Left cardiac atrium (tissue), 4 donors: ENCODE results near the gene SNX25. TPM values are rescaled to one million over a fixed set of nuclear protein-coding genes. Genes with fewer than 3 reads are reported as not detected.

Experiments used
- ATAC-seq, 2 donors: fragments of 200-7000 bp; cut with Tn5 transposase; one replicate each; pipeline ENCODE4 v1.9.1; 2020; ENCODE audit warnings: mild to moderate bottlenecking in 2 of 2, moderate library complexity in 2 of 2
- DNase-seq: peaks from one replicate; pipeline ENCODE4 v3.0.0-alpha.2; 2020
- intact Hi-C, 2 donors: fragments of 100-400 bp; cut with DNase I; formaldehyde crosslinking; loops; one replicate each; pipeline versions ENCODE4 v1.14.1 to v1.15.1; 2022 to 2023
- total RNA-seq, 2 donors: library from RNA; stranded (reverse); fragmentation: NEBNext Ultra II Directional; extraction: Animal tissue kit (Norgen Biotek cat#: 25700); gene quantifications; one replicate each; pipeline ENCODE4 v1.2.1, GENCODE V29; 2021
- donor health status: DM: no; HTN: yes; CAD: no.
- donor health status: DM: no; HTN: yes; CAD: no; lungs with severe emphysema.
- donor health status: DM: yes; HTN: yes; CAD: no.
- donor health status: Dilated cardiomyopathy.

SNX25 gene
- total RNA-seq, 2 donors from 2014 or later = 15.4 to 16.6 TPM

- ATAC-seq = peak in 1 of 2 donors; percentile 35
- intact Hi-C loops = no loop called here
Measured at GRCh38 chr4:185411849-185412248, 202.5 kb downstream of the SNX25 start.

GRCh38 chr4:185412412-185412811 is 203.0 kb downstream of the SNX25 start:
- intact Hi-C loops = no loop called here
- DNase-seq = no peak
- ATAC-seq = no peak

More at GRCh38 chr4:185411849-185412248, 202.5 kb downstream of the SNX25 start:
- no peak for DNase-seq

Other genes starting within 250 kb of the SNX25 start
- gene HELT, start 191.1 kb upstream of the SNX25 start, total RNA-seq = not detected
- 1,000 to 10,000 TPM; 1,198 to 1,507 TPM for gene SLC25A4, start 66.3 kb upstream of the SNX25 start, total RNA-seq
- gene CFAP97, start 5.6 kb upstream of the SNX25 start, total RNA-seq = 10 to 100 TPM; 16.8 to 25.9 TPM
- gene LRP2BP, start 186.3 kb downstream of the SNX25 start, total RNA-seq = 1 to 10 TPM; 1.7 to 1.9 TPM
- gene ANKRD37, start 187.2 kb downstream of the SNX25 start, total RNA-seq = 10 to 100 TPM; 12.4 TPM
- gene UFSP2, start 216.4 kb downstream of the SNX25 start, total RNA-seq = 10 to 100 TPM; 37.0 to 43.0 TPM